IMR-90 (cell line): ENCODE data around the gene PRKRIP1. TPM values are rescaled to one million over a fixed set of nuclear protein-coding genes. Genes with fewer than 3 reads are reported as not detected.

ENCODE experiments used
- ATAC-seq: fragments of 200-7000 bp; cut with Tn5 transposase; 2 replicates; pipeline ENCODE4 v1.9.1; 2020; ENCODE audit warnings: low read depth, mild to moderate bottlenecking, moderate library complexity
- BruUV-seq: library from RNA; stranded (reverse); fragments of 400-500 nt; replicated peaks from 2 replicates; lab custom pipeline; 2021; lab: Mats Ljungman, UMichigan
- CTCF ChIA-PET: fragments of 300-600 bp; formaldehyde crosslinking; extraction: SDS; loops from one replicate; lab custom pipeline; 2021; ENCODE audit warnings: antibody characterized with exemption; lab: Yijun Ruan, JAX
- POLR2A ChIA-PET: fragments of 300-600 bp; sonication (Branson Sonifier 250); formaldehyde crosslinking; loops from one replicate; lab custom pipeline; 2022; ENCODE audit warnings: antibody characterized with exemption; ENCODE audit not compliant: unreplicated experiment; lab: Charles Lee
- DNase-seq: peaks from one replicate; pipeline ENCODE4 v3.0.0; 2013
- H2AFZ ChIP-seq: replicated peaks from 2 replicates; pipeline ENCODE3; 2013; ENCODE audit warnings: low read length, mild to moderate bottlenecking; ENCODE audit not compliant: poor library complexity
- H2AK5ac ChIP-seq: 2 replicates; pipeline ENCODE4 v1.6.1; 2013; ENCODE audit warnings: low read depth, low read length, inconsistent platforms
- H2AK9ac ChIP-seq: replicated peaks from 2 replicates; pipeline ENCODE3; 2013; ENCODE audit warnings: mild to moderate bottlenecking, low read depth, low read length, moderate library complexity; ENCODE audit not compliant: poor library complexity
- H2BK120ac ChIP-seq: 2 replicates; pipeline ENCODE4 v1.6.1; 2013; ENCODE audit warnings: low read depth, low read length, inconsistent platforms
- H2BK15ac ChIP-seq: 3 replicates; pipeline ENCODE4 v1.6.1; 2013; ENCODE audit warnings: low read depth, low read length, inconsistent platforms
- H2BK20ac ChIP-seq: 2 replicates; pipeline ENCODE4 v1.6.1; 2013; ENCODE audit warnings: low read depth, mild to moderate bottlenecking, inconsistent platforms, low read length, moderate library complexity
- H2BK5ac ChIP-seq: 2 replicates; pipeline ENCODE4 v1.6.1; 2013; ENCODE audit warnings: mild to moderate bottlenecking, low read depth, low read length, inconsistent platforms; ENCODE audit not compliant: poor library complexity, severe bottlenecking
- H3K14ac ChIP-seq: replicated peaks from 2 replicates; pipeline ENCODE4 v1.6.1; 2013; ENCODE audit warnings: low read depth, low read length, inconsistent platforms
- H3K18ac ChIP-seq: 2 replicates; pipeline ENCODE4 v1.6.1; 2013; ENCODE audit warnings: low read depth, low read length, control low read depth
- H3K23ac ChIP-seq: 2 replicates; pipeline ENCODE4 v1.6.1; 2013; ENCODE audit warnings: low read depth, low read length, inconsistent platforms
- H3K27ac ChIP-seq: 2 replicates; pipeline ENCODE4 v1.5.1; 2013; ENCODE audit warnings: mild to moderate bottlenecking, control low read depth, low read length; ENCODE audit not compliant: insufficient read depth
- H3K27me3 ChIP-seq: 2 replicates; pipeline ENCODE4 v1.6.1; 2013; ENCODE audit warnings: low read length; ENCODE audit not compliant: control insufficient read depth, insufficient read depth
- H3K36me3 ChIP-seq: 2 replicates; pipeline ENCODE4 v1.6.1; 2013; ENCODE audit warnings: low read length, mixed read lengths; ENCODE audit not compliant: control insufficient read depth, insufficient read depth
- H3K4ac ChIP-seq: 2 replicates; pipeline ENCODE4 v1.6.1; 2013; ENCODE audit warnings: low read depth, low read length, inconsistent platforms
- H3K4me1 ChIP-seq: 2 replicates; pipeline ENCODE4 v1.6.1; 2013; ENCODE audit warnings: low read length, mixed read lengths; ENCODE audit not compliant: control insufficient read depth, insufficient read depth
- H3K4me2 ChIP-seq: 2 replicates; pipeline ENCODE4 v1.6.1; 2013; ENCODE audit warnings: low read depth, mild to moderate bottlenecking, control low read depth, low read length, moderate library complexity
- H3K4me3 ChIP-seq: 2 replicates; pipeline ENCODE4 v1.5.1; 2013; ENCODE audit warnings: low read depth, mild to moderate bottlenecking, control low read depth, low read length, moderate library complexity; ENCODE audit not compliant: insufficient read depth
- H3K56ac ChIP-seq: 2 replicates; pipeline ENCODE4 v1.6.1; 2013; ENCODE audit warnings: low read length, inconsistent platforms; ENCODE audit not compliant: insufficient read depth; ENCODE audit errors: extremely low read depth
- H3K79me1 ChIP-seq, 2 experiments: 2 replicates each; pipeline ENCODE4 v1.6.1; 2013; ENCODE audit warnings: low read length in 2 of 2, inconsistent platforms in 1 of 2, low read depth in 1 of 2
- H3K9ac ChIP-seq: 2 replicates; pipeline ENCODE4 v1.6.1; 2013; ENCODE audit warnings: low read depth, low read length, control low read depth
- H3K9me1 ChIP-seq: 2 replicates; pipeline ENCODE4 v1.6.1; 2013; ENCODE audit warnings: low read length, inconsistent platforms; ENCODE audit not compliant: insufficient read depth
- H3K9me3 ChIP-seq: 2 replicates; pipeline ENCODE4 v1.6.1; 2013; ENCODE audit warnings: low read length; ENCODE audit not compliant: control insufficient read depth, insufficient read depth
- H4K20me1 ChIP-seq: 2 replicates; pipeline ENCODE4 v1.6.1; 2013; ENCODE audit warnings: low read length, inconsistent platforms; ENCODE audit not compliant: insufficient read depth
- H4K5ac ChIP-seq: 2 replicates; pipeline ENCODE4 v1.6.1; 2013; ENCODE audit warnings: mild to moderate bottlenecking, low read depth, low read length, control low read depth
- H4K8ac ChIP-seq, 2 experiments: 2 replicates each; pipeline ENCODE4 v1.6.1; 2013; ENCODE audit warnings: low read depth in 2 of 2, low read length in 2 of 2, control low read depth in 1 of 2, inconsistent platforms in 1 of 2
- H4K91ac ChIP-seq: 2 replicates; pipeline ENCODE4 v1.6.1; 2013; ENCODE audit warnings: low read depth, low read length, inconsistent platforms; ENCODE audit not compliant: insufficient read depth
- CEBPB ChIP-seq: IDR thresholded peaks from 2 replicates; pipeline ENCODE4 v1.6.1; 2012; ENCODE audit warnings: low read depth, low read length, improper control_type of control experiment
- CTCF ChIP-seq: conservative IDR thresholded peaks from 2 replicates; pipeline ENCODE4 v1.5.1; 2012; ENCODE audit warnings: mild to moderate bottlenecking, low read depth, low read length, improper control_type of control experiment
- MAFK ChIP-seq: IDR thresholded peaks from 2 replicates; pipeline ENCODE4 v1.6.1; 2012; ENCODE audit warnings: low read depth, low read length, improper control_type of control experiment
- MAZ ChIP-seq: IDR thresholded peaks from 2 replicates; pipeline ENCODE4 v1.6.1; 2012; ENCODE audit warnings: low read depth, mild to moderate bottlenecking, low read length, improper control_type of control experiment, moderate library complexity, borderline replicate concordance
- NFE2L2 ChIP-seq: fragments of 150-350 bp; IDR thresholded peaks from 2 replicates; pipeline ENCODE4 v1.6.1; 2016; ENCODE audit warnings: low read depth, mild to moderate bottlenecking, low read length
- WGBS, 2 experiments: methylation state at CpG; one replicate each; pipeline versions ENCODE4 v1.1.5 to v1.1.7; 2013; ENCODE audit warnings: missing lambda C conversion rate in 2 of 2; ENCODE audit not compliant: insufficient read length in 1 of 2; ENCODE audit errors: extremely low coverage in 2 of 2; 5-methylcytosine and 5-hydroxymethylcytosine counted together
- dilution Hi-C: fragments of 300-500 bp; cut with HindIII; formaldehyde crosslinking; loops from one replicate; pipeline ENCODE4 v1.14.3; 2018; ENCODE audit warnings: low sequenced_read_pairs; ENCODE audit not compliant: unreplicated experiment
- in situ Hi-C: fragments of 300-500 bp; cut with MboI; formaldehyde crosslinking; loops from 3 replicates; pipeline ENCODE4 v1.14.3; 2019; ENCODE audit warnings: low sequenced_read_pairs, inconsistent platforms, mixed read lengths
- intact Hi-C: fragments of 100-400 bp; cut with micrococcal nuclease; formaldehyde crosslinking; loops from 2 replicates; pipeline ENCODE4 v1.10.0; 2022
- polyA plus RNA-seq, 3 experiments: library from polyadenylated mRNA; depleted of rRNA; stranded (reverse); fragments of >200 nt; gene quantifications; 2 replicates each; pipeline ENCODE4 v1.2.3, GENCODE V29; 2012; ENCODE audit warnings: low replicate concordance in 1 of 3
- total RNA-seq: library from RNA; depleted of rRNA; stranded (reverse); fragments of >200 nt; gene quantifications from 2 replicates; pipeline ENCODE4 v1.2.3, GENCODE V29; 2012

The PRKRIP1 gene
- total and polyA plus RNA-seq, 2 of the 4 experiments (the other 2 are of a cell fraction): 6.5 to 21.6 TPM

DNA sequence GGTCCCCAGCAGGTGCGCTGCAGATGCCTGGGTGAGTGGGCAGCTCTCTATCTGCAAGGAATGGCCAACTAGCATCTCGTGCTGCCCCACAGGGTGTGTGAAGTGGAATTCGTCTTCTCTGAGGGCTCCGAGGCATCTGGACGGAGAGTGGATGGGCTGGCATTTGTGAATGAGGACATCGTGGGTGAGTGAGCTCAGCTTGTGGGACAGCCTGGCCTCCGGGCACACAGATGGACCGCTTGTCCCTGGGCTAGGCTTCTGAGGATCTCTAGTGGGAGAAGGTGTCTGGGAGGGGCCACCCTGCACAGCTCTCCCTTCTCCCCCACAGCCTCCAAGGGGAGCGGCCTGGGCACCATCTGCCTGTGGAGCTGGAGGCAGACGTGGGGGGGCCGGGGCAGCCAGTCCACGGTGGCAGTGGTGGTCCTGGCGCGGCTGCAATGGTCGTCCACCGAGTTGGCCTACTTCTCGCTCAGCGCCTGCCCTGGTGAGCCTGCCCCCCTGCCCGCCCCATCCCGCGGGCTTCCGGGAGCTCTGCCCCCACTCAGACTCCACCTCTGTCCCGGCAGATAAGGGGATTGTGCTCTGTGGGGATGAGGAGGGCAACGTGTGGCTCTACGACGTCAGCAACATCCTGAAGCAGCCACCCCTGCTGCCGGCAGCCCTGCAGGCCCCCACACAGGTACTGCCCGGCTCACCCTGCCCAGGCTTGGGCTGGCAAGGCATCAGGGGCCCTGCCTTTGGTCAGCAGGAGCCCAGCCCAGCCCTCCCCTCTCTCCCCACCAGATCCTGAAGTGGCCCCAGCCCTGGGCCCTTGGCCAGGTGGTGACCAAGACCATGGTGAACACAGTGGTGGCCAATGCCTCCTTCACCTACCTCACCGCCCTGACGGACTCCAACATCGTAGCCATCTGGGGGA, 76.2 kb downstream of the PRKRIP1 start:
- peaks cover 38% of the 10 kb centered on the region for H3K36me3 ChIP-seq
- H3K4me1 ChIP-seq: no peaks in the 10 kb centered on the region; the same call in 1 of the 2 replicates
- no peak overlapping the region for H4K8ac ChIP-seq
- H3K9me3 ChIP-seq: no peaks in the 10 kb centered on the region
- no peaks in the 10 kb centered on the region for H3K27me3 ChIP-seq
- H3K23ac ChIP-seq: no peak overlapping the region
- H2BK120ac ChIP-seq: no peak overlapping the region
- TF ChIP-seq MAZ (no peak), CEBPB (no peak), MAFK (no peak), NFE2L2 (no peak), CTCF (no peak)
- H3K79me1 ChIP-seq: peaks cover 0 to 7% of the 10 kb centered on the region in 2 experiments; a peak in 2 of 4 replicates
- no TSS peak for BruUV-seq
- no peak overlapping the region for H3K27ac ChIP-seq
- no peak overlapping the region for H3K18ac ChIP-seq
- no peak overlapping the region for H3K4ac ChIP-seq
- in situ Hi-C loops (no loop called here), intact Hi-C loops (no loop called here), dilution Hi-C loops (no loop called here)
- H4K20me1 ChIP-seq: peaks cover 5% of the 10 kb centered on the region; the same call in 1 of the 2 replicates
- H2AFZ ChIP-seq: no peak overlapping the region
- CTCF ChIA-PET: no interaction called here
- WGBS, 2 experiments: no CpG with 5 or more reads among the region's 31 CpGs
- H2AK9ac ChIP-seq: no peak overlapping the region
- no peak overlapping the region for H3K14ac ChIP-seq
- POLR2A ChIA-PET: no interaction called here
- H2BK15ac ChIP-seq: no peak overlapping the region
- H3K4me3 ChIP-seq: no peak overlapping the region
- H3K4me2 ChIP-seq: no peak overlapping the region
- no peak for ATAC-seq
- no peak overlapping the region for H3K56ac ChIP-seq
- no peak overlapping the region for H4K5ac ChIP-seq
- DNase-seq: no peak
- H2BK20ac ChIP-seq: no peak overlapping the region
- H2BK5ac ChIP-seq: no peak overlapping the region
- H3K9me1 ChIP-seq: 0 out of 2 replicates have a peak, but pooled peaks cover 2% of the 10 kb centered on the region
- no peak overlapping the region for H4K91ac ChIP-seq
- no peak overlapping the region for H2AK5ac ChIP-seq
- H3K9ac ChIP-seq: no peak overlapping the region
